HG02885 (cell line): ENCODE results near the gene UTP11.
"Not testable (repeated sequence)": the region's sequence is repeated elsewhere in the genome, so short reads cannot be mapped to it uniquely, and the experiment has no call there.

Source experiments
- ATAC-seq: cut with Tn5 transposase; IDR thresholded peaks from one replicate; pipeline ENCODE4 v1.9.1; 2021; ENCODE audit warnings: mild to moderate bottlenecking; ENCODE audit not compliant: unreplicated experiment, poor library complexity

UTP11 gene

GRCh38 chr1:38025664-38026063, 13.1 kb downstream of the UTP11 start:
- no peak for ATAC-seq

DNA sequence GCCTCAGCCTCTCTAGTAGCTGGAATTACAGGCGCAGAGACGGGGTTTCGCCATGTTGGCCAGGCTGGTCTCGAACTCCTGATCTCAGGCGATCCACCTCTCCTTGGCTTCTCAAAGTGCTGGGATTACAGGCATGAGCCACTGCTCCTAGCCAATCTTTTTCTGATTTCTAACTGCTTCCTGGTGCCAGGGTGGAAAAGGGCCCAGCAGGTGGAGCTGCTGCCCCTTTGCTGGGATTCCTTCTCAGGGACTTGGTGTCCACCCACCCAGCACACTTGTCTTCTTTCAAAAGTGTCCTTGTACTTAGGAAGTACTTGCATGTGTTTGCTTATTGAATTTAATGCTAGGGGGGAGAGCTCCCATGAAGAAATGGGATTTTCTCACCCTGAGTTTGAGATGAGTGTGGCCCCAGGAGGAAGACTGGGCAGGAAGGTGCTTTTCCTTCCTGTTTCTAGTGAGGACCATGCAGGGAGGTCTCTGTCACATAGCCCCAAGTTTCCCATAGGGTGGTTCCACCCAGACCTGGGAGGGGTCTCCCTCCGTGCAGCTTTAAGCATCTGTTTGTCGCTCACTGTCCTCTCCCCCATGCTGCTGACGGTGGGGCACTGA, 14.2 kb downstream of the UTP11 start:
- no peak for ATAC-seq

DNA sequence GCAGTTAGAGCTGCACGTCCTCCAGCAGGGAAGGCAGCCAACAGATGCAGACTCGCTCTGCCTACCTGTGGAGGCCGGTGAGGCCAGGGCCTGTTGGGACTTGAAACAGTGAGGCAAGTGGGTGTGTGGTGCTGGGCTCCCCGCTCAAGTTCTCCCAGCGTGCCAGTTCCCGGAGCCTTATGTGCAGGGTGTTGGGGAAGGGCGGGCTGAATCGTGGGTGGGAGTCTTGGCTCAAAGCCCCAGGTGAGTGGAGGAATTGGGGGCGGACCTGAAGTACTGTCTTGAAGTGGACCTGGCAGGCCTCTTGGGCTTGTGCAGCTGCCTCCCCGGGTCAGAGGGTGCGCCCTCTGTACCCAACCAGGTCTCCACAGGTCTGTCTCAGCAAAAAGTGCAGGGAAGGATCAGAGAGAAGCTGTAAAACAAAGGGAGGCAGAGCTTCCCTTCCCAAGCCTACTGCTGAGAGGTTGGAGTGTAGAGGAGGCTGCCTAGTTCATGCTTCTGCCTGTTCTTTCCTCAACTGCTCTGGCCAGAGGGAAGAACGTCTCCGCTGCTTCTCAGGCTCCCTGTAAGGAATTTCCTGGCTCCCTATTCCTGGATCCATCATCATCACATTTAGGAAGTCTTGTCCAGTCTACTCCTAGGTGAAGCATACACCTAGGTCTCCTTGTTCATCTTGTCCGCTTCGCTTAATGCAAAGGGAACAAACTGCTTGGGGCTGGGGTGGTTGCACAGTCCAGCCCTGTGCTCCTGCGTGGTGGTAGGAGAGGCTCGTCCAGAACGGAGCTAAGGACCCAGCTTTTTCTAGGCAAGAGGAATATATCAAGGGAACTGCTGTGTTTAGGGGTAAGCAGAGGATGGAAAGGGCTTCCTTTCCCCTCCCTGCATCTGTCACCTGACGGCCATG, 14.9 kb downstream of the UTP11 start:
- no peak for ATAC-seq

DNA sequence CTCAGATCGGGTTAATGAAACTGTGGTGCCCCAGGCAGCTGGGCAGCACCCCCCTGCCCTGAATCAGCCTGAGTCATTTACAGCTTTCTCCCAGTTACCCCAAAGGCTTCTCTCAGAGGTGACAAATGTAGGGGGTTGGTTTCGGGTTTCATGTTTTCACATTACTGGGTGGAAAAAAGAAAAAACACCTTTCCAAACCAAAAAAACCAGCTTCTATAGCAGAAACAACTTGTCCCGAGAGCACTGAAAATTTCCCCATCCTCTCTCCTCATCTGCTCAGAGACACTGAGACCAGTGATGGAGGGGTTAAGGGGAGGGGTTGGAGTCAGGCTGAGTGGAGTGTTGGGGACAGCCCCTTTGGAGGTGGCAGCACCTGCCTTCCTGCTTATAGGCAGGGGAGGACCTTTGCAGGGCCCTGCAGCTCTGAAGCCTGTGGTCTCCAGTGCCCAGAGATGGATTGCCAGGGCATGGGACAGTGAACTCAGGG, 15.6 kb downstream of the UTP11 start:
- ATAC-seq = peak; percentile 71

GRCh38 chr1:38028671-38029070, 16.1 kb downstream of the UTP11 start:
- ATAC-seq = peak; percentile 7

- ATAC-seq = no peak
Observed at GRCh38 chr1:38029081-38029681, 16.6 kb downstream of the UTP11 start.

- ATAC-seq = peak; percentile 42
Observed at GRCh38 chr1:38029685-38030511, 17.4 kb downstream of the UTP11 start.

GRCh38 chr1:38030596-38031512, 18.3 kb downstream of the UTP11 start:
- no peak for ATAC-seq

DNA sequence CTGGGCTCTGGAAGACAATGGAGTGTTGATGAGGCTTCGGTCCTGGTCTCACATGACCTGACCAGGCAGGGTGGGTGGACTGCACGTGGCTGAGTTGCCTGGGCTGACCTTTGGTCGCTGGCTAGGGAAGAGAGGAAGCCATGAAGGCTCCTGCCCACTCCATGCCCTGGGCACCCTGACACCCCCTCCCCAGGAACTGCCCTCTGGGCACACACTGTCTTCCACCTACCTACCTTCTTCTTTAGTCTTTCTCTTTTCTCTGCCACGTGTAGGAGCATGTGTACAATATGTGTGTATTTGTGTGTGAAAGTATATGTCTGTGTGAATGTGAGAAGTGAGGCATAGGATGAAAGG, 19.0 kb downstream of the UTP11 start:
- ATAC-seq = no peak

- ATAC-seq = not testable (repeated sequence)
Observed at GRCh38 chr1:38032992-38033391, 20.5 kb downstream of the UTP11 start.

DNA sequence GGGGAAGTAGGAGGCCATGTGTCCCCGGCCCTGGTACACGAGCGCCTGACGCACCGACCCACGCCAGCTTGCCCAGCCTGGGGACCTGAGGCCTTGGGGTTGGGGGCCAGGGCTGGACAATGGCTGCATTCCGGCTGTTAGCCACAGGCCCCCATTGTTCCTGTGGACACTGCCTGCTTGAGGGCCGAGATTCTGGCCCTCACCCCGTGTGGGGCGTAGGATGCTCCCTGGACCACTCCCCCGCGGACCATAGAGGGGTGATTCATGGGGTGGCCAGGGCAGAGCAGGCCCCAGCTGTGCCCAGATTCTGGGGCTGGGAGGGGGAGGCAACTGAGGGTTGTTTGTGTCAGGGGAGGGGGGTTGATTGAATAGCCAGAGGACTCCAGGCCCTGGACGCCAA, 22.3 kb downstream of the UTP11 start:
- ATAC-seq = no peak

DNA sequence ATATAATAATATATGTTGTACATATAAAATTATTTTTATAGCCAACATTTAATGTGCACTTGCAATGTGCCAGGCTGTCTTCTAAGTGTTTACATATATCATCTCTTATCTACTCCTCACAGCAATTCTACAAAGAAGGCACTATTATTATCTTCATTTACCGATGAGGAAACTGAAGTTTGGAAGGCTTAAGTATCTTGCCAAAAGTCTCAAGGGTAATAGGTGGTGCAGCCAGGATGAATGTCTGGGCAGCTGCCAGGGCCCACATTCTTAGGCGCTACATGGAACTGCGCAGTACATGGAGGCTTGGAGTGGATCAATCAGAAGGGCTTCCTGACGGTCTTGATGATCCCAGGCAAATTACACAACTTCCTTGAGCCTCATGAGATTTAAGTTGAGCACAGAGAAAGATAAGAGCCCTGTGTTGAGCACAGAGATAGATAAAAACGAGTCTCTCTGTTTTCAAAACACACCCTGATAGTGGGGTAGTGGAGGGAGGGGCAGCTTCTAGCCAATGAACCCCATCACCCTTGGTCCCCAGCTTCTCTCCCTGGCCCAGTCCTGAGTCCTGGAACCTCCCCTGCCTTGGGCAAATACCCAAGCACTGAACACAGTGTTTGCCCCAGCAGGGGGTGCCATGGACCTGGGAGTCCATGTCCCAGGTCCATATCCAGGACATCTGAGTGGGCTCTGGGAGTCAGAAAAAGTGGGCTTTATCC, 24.8 kb downstream of the UTP11 start:
- ATAC-seq = no peak

GRCh38 chr1:38038861-38039260, 26.3 kb downstream of the UTP11 start:
- ATAC-seq = no peak

DNA sequence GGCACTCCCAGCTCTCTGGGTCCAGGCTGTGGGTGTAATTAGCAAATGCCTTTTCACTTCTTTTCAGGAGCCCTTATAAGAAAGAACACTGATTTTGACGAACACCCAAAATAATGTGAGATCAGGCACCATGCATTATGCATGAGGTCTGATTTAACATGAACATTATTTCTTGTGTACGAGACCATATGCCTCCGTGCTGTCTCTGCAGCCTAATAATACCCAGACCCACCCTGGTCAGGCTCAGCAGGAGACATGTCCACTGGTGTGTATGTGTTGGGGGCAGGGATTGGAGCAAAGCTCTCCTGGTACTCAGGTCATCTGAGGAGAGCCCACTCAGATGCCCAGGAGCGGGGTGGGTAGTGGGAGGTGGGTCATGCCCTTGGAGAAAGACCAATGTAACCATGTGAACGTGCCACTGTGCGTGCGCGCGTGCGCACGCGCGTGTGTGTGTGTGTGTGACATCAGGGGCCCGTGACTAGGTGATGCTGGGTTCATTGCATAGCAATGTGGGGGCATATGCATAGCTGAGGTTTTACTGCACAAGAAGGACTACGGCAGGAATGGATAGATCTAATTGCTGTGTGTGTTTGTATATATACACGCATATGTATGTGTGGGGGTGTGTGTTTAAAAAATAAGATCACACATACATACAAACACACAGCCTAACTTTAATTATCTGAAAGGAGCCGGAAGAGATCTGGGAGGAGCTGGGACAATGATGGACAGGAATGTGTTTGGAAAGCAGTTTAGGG, 27.0 kb downstream of the UTP11 start:
- no peak for ATAC-seq

DNA sequence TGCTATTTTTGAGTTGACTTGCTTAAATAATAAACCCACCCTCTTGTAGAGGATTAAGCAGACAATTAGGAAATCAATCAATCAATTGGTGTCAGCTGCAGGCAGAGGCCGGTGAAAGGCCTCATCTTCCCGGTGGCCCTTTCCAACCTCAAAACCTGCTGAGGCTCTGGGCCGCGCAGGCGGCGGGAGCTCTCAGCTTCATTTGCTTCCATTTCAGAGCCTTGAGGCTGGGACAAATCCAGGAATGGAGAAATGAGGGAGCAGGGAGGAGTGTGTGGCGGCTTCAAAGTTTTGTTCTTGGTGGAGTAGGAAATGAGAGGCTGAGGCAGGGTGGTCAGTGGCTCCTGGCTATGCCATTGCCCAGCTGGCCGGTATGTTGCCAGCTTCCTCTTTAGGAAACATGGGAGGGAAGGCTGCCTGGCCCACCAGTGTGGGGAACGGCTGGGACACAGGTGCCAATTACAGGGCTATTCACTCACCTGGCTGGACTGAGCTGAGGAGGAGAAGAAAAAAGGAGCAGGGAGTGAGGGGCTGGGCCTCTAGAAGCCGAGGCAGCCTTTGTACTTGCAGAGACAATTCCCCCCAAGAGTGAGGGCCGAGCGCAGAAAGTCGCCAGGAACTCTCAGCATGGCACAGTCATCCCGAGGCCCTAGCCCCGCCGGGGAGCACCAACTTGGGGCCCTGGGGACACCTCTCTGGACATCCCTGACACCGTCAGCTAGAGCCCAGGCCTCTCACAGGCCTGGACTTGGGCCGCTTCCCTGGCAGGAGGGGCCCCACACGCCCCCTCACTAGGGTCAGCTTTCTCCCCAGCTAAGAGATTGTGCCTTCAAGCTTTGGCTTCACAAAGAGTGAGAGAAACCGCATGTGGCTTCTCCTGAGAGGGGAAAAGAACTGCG, 29.7 kb downstream of the UTP11 start:
- no peak for ATAC-seq

- no peak for ATAC-seq
Observed at GRCh38 chr1:38043036-38043747, 30.7 kb downstream of the UTP11 start.
